Calu3 (cell line): ENCODE results near the gene SMAP1. TPM values are rescaled to one million over a fixed set of nuclear protein-coding genes. Genes with fewer than 3 reads are reported as not detected.

Source experiments
- BruUV-seq: library from RNA; stranded (reverse); fragments of 400-500 nt; replicated peaks from 2 replicates; lab custom pipeline; 2021; lab: Mats Ljungman, UMichigan
- CTCF ChIA-PET: fragments of 300-600 bp; sonication (Branson Sonifier 250); formaldehyde crosslinking; loops from one replicate; lab custom pipeline; 2022; ENCODE audit warnings: antibody characterized with exemption; lab: Charles Lee
- DNase-seq: peaks from one replicate; pipeline ENCODE4 v3.0.0; 2022
- H3K27ac Mint-ChIP-seq: one replicate; pipeline ENCODE4 v1.8.0; 2022; ENCODE audit warnings: mixed read lengths; ENCODE audit not compliant: unreplicated experiment
- H3K27me3 Mint-ChIP-seq: one replicate; pipeline ENCODE4 v1.8.0; 2022; ENCODE audit warnings: mixed read lengths; ENCODE audit not compliant: unreplicated experiment
- H3K36me3 Mint-ChIP-seq: one replicate; pipeline ENCODE4 v1.8.0; 2022; ENCODE audit warnings: mild to moderate bottlenecking, moderate library complexity, mixed read lengths; ENCODE audit not compliant: insufficient read depth, unreplicated experiment
- H3K4me1 Mint-ChIP-seq: one replicate; pipeline ENCODE4 v1.8.0; 2022; ENCODE audit warnings: mild to moderate bottlenecking, low read depth, mixed read lengths; ENCODE audit not compliant: unreplicated experiment
- H3K4me3 Mint-ChIP-seq: one replicate; pipeline ENCODE4 v1.8.0; 2022; ENCODE audit warnings: mild to moderate bottlenecking, low read depth, moderate library complexity, mixed read lengths; ENCODE audit not compliant: unreplicated experiment
- H3K9me3 Mint-ChIP-seq: one replicate; pipeline ENCODE4 v1.8.0; 2022; ENCODE audit warnings: low read depth, mixed read lengths; ENCODE audit not compliant: unreplicated experiment
- CTCF ChIP-seq: fragments of 200-600 bp; IDR thresholded peaks from one replicate; pipeline ENCODE4 v1.8.0; 2022; ENCODE audit warnings: antibody characterized with exemption; ENCODE audit not compliant: unreplicated experiment
- intact Hi-C: fragments of 100-400 bp; cut with micrococcal nuclease; formaldehyde crosslinking; loops from one replicate; pipeline ENCODE4 v1.10.0; 2022; ENCODE audit not compliant: unreplicated experiment
- total RNA-seq: library from RNA; stranded (reverse); gene quantifications from 2 replicates; pipeline ENCODE4 v1.2.3, GENCODE V29; 2022

Gene SMAP1
- total RNA-seq, 1 experiment from 2014 or later: 35.7 TPM

- no peak for TF ChIP-seq CTCF
- H3K27ac Mint-ChIP-seq: no peak overlapping the region
- intact Hi-C loops: no loop called here
- BruUV-seq: no TSS peak
- H3K36me3 Mint-ChIP-seq: no peaks in the 10 kb centered on the region
- H3K27me3 Mint-ChIP-seq: no peaks in the 10 kb centered on the region
- H3K9me3 Mint-ChIP-seq: no peaks in the 10 kb centered on the region
- CTCF ChIA-PET: interaction anchor here (0.6 kb wide), 1 partner anchor 583 kb away, joined by 3 read pairs; no protein-coding TSS in a partner anchor
- no peak for DNase-seq
- H3K4me3 Mint-ChIP-seq: no peak overlapping the region
- H3K4me1 Mint-ChIP-seq: no peaks in the 10 kb centered on the region
Measured at GRCh38 chr6:70700922-70701876, 33.5 kb downstream of the SMAP1 start.

GRCh38 chr6:70705772-70706171, 38.1 kb downstream of the SMAP1 start:
- Mint-ChIP-seq H3K4me3 (no peak overlapping the region), H3K9me3 (no peaks in the 10 kb centered on the region), H3K4me1 (peaks cover 26% of the 10 kb centered on the region), H3K36me3 (no peaks in the 10 kb centered on the region), H3K27me3 (no peaks in the 10 kb centered on the region), H3K27ac (no peak overlapping the region)
- no peak for DNase-seq
- TF ChIP-seq CTCF: no peak
- CTCF ChIA-PET: no interaction called here
- BruUV-seq: no TSS peak
- intact Hi-C loops: loop anchor here (1.0 to 2.0 kb wide), 3 partner anchors 179 to 307 kb away; partner anchors contain the start of gene B3GAT2

GRCh38 chr6:70706491-70707123, 38.9 kb downstream of the SMAP1 start:
- peak; percentile 49 for TF ChIP-seq CTCF
- intact Hi-C loops: loop anchor here (1.0 to 2.0 kb wide), 3 partner anchors 178 to 306 kb away; partner anchors contain the start of gene B3GAT2
- peaks cover 26% of the 10 kb centered on the region for H3K4me1 Mint-ChIP-seq
- H3K27ac Mint-ChIP-seq: no peak overlapping the region
- DNase-seq: peak; percentile 28
- H3K27me3 Mint-ChIP-seq: no peaks in the 10 kb centered on the region
- no peaks in the 10 kb centered on the region for H3K36me3 Mint-ChIP-seq
- H3K4me3 Mint-ChIP-seq: no peak overlapping the region
- BruUV-seq: no TSS peak
- no peaks in the 10 kb centered on the region for H3K9me3 Mint-ChIP-seq
- CTCF ChIA-PET: interaction anchor here (0.9 to 2.0 kb wide), 3 partner anchors 174 to 249 kb away, joined by 3 to 9 read pairs (median 8); no protein-coding TSS in a partner anchor

- H3K4me1 Mint-ChIP-seq: peaks cover 31% of the 10 kb centered on the region
- TF ChIP-seq CTCF: no peak
- intact Hi-C loops: loop anchor here (2.0 kb wide), 2 partner anchors 249 to 305 kb away; partner anchors contain the start of gene B3GAT2
- CTCF ChIA-PET: interaction anchor here (1.8 to 2.0 kb wide), 2 partner anchors 176 to 248 kb away, joined by 8 to 9 read pairs; no protein-coding TSS in a partner anchor
- DNase-seq: no peak
- no peaks in the 10 kb centered on the region for H3K36me3 Mint-ChIP-seq
- BruUV-seq: no TSS peak
- no peak overlapping the region for H3K4me3 Mint-ChIP-seq
- no peaks in the 10 kb centered on the region for H3K27me3 Mint-ChIP-seq
- no peaks in the 10 kb centered on the region for H3K9me3 Mint-ChIP-seq
- no peak overlapping the region for H3K27ac Mint-ChIP-seq
Measured at GRCh38 chr6:70707893-70708292, 40.2 kb downstream of the SMAP1 start.
